ENCODE results near the gene ATOX1. TPM values are rescaled to one million over a fixed set of nuclear protein-coding genes. Genes with fewer than 3 reads are reported as not detected.

Gene ATOX1
- total and polyA plus RNA-seq, 2 of the 13 experiments (the other 11 are each of a cell fraction or from before 2014, with no cell fraction given): 62.4 to 124 TPM

GRCh38 chr5:151772029-151772845 lies 13.8 kb upstream of the ATOX1 start (continued):
- TF ChIP-seq, protein P1, sequence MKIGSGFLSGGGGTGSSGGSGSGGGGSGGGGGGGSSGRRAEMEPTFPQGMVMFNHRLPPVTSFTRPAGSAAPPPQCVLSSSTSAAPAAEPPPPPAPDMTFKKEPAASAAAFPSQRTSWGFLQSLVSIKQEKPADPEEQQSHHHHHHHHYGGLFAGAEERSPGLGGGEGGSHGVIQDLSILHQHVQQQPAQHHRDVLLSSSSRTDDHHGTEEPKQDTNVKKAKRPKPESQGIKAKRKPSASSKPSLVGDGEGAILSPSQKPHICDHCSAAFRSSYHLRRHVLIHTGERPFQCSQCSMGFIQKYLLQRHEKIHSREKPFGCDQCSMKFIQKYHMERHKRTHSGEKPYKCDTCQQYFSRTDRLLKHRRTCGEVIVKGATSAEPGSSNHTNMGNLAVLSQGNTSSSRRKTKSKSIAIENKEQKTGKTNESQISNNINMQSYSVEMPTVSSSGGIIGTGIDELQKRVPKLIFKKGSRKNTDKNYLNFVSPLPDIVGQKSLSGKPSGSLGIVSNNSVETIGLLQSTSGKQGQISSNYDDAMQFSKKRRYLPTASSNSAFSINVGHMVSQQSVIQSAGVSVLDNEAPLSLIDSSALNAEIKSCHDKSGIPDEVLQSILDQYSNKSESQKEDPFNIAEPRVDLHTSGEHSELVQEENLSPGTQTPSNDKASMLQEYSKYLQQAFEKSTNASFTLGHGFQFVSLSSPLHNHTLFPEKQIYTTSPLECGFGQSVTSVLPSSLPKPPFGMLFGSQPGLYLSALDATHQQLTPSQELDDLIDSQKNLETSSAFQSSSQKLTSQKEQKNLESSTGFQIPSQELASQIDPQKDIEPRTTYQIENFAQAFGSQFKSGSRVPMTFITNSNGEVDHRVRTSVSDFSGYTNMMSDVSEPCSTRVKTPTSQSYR (CRISPR knock-in tag; IDR thresholded peaks at IDR 0.05; ENCODE audit: borderline replicate concordance): no peak
- TF ChIP-seq ZNF574 (CRISPR knock-in tag; IDR thresholded peaks at IDR 0.05) (peak; percentile 9; the same call in 1 of the 2 replicates), KDM5B (CRISPR knock-in tag; IDR thresholded peaks at IDR 0.05; ENCODE audit: borderline replicate concordance) (0 out of 2 replicates have a peak, but pooled peaks have one; percentile 28), ZNF30 (CRISPR knock-in tag; IDR thresholded peaks at IDR 0.05) (0 out of 2 replicates have a peak, but pooled peaks have one; percentile 48), RXRB (CRISPR knock-in tag; IDR thresholded peaks at IDR 0.05; ENCODE audit: borderline replicate concordance) (0 out of 2 replicates have a peak, but pooled peaks have one; percentile 11), ZNF44 (CRISPR knock-in tag; IDR thresholded peaks at IDR 0.05) (no peak), ZFP90 (CRISPR knock-in tag; IDR thresholded peaks at IDR 0.05; ENCODE audit: borderline replicate concordance) (no peak), SYNCRIP (IDR thresholded peaks at IDR 0.05; ENCODE audit: insufficient read depth, low read depth, low read length) (no peak), PLSCR1 (CRISPR knock-in tag; IDR thresholded peaks at IDR 0.05; ENCODE audit: borderline replicate concordance) (no peak), NCOA1 (CRISPR knock-in tag; IDR thresholded peaks at IDR 0.05) (no peak)
- TF ChIP-seq, protein P2, sequence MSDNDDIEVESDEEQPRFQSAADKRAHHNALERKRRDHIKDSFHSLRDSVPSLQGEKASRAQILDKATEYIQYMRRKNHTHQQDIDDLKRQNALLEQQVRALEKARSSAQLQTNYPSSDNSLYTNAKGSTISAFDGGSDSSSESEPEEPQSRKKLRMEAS (IDR thresholded peaks at IDR 0.05): no peak; the same call in 1 of the 2 replicates
- TF ChIP-seq, protein P3, sequence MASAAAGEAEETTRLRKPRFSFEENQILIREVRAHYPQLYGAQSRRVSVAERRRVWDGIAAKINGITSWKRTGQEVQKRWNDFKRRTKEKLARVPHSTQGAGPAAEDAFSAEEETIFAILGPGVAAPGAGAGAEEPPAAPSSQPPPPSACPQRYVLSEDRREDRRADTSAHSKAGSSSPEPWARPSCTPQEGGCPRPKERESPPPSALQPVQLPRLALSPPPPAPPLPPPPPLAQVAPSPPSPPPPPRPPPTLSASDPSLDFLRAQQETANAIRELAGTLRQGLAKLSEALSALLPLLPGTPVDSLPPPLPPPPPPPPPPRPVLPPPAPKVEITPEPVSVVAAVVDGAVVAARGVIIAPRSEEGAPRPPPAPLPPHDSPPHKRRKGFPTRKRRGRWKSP (CRISPR knock-in tag; IDR thresholded peaks at IDR 0.05): 0 out of 2 replicates have a peak, but pooled peaks have one; percentile 9

Measured in HepG2 (cell line).